Smooth muscle cell of the umbilical artery (primary cell): ENCODE results near the gene TBC1D32. TPM values are rescaled to one million over a fixed set of nuclear protein-coding genes. Genes with fewer than 3 reads are reported as not detected.

Experiments used
- total RNA-seq: library from RNA; depleted of rRNA; stranded (reverse); fragments of >200 nt; gene quantifications from 2 replicates; pipeline ENCODE4 v1.2.3, GENCODE V29; 2014

Gene TBC1D32, protein sequence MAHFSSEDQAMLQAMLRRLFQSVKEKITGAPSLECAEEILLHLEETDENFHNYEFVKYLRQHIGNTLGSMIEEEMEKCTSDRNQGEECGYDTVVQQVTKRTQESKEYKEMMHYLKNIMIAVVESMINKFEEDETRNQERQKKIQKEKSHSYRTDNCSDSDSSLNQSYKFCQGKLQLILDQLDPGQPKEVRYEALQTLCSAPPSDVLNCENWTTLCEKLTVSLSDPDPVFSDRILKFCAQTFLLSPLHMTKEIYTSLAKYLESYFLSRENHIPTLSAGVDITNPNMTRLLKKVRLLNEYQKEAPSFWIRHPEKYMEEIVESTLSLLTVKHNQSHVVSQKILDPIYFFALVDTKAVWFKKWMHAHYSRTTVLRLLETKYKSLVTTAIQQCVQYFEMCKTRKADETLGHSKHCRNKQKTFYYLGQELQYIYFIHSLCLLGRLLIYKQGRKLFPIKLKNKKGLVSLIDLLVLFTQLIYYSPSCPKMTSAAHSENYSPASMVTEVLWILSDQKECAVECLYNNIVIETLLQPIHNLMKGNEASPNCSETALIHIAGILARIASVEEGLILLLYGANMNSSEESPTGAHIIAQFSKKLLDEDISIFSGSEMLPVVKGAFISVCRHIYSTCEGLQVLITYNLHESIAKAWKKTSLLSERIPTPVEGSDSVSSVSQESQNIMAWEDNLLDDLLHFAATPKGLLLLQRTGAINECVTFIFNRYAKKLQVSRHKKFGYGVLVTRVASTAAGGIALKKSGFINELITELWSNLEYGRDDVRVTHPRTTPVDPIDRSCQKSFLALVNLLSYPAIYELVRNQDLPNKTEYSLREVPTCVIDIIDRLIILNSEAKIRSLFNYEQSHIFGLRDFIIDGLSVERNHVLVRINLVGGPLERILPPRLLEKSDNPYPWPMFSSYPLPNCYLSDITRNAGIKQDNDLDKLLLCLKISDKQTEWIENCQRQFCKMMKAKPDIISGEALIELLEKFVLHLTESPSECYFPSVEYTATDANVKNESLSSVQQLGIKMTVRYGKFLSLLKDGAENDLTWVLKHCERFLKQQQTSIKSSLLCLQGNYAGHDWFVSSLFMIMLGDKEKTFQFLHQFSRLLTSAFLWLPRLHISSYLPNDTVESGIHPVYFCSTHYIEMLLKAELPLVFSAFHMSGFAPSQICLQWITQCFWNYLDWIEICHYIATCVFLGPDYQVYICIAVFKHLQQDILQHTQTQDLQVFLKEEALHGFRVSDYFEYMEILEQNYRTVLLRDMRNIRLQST
- 19.4 and 21.4 TPM in 2 replicates for total RNA-seq

DNA sequence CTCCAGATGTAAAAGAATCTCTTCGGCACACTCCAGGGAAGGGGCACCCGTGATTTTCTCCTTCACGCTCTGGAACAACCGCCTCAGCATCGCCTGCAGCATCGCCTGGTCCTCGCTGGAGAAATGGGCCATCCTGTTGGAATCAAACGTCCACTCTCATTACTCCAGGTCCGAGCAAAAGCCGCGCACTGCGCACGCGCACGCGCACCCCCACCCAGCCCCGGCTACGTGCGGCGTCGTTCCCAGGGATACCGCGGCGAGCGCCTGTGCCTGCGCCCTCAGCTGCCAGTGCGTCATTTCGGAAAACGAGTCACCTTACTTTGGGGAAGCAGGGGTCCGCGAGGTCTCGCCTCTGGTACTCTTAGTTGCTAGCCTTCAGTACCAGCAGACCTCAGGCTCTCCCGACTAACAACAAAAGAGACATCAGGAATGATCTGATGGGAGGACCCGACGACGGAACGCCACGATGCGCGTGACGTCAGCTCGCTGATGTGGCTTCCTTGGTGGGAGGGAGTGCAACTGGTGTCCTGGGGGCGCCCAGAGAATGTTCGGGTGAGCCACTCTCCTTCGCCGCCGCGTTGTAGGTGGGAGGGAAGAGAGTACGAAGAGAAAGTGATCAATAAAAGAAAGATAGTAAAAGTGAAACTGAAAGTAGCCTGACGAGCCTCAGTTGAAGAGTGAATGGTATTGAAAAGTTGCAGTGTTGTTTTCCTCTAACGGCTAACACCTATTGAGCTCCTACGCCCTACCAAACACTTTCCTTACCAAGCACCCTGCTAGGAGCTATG lies at the start of gene TBC1D32:
TBC1D32 (minus strand) TSS at position 182 of the 788 bp plus-strand sequence; CDS start at position 132, 50 bp downstream.

Other genes with a start within 250 kb of the TBC1D32 start
- 323 and 681 TPM in 2 replicates for gene GJA1, start 101.2 kb upstream of the TBC1D32 start, total RNA-seq